ENCODE measurements around the gene JCAD.

DNA sequence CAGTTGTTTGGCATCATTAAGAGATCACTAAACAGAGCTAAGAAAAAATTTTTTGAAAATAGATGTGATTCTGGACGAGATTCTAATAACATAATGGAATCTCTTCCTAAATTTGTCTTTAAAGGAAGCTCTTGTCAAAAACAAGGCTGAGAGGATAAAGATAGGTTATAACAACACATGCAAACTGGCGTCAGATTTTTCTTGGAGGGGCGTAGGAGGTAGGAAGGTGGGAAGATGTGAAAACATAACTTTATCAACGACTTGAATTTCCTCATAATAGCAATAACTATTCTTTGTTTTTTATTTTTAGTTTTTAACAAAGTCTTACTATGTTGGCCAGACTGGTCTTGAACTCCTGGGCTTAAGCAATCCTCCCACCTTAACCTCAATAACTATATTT lies 31.8 kb upstream of the JCAD start:
- TF ChIP-seq POLR2A (IDR thresholded peaks at IDR 0.05; ENCODE audit: low read length) (no peak), GATA1 (IDR thresholded peaks at IDR 0.05; ENCODE audit: low read depth, low read length) (no peak)
